Heart left ventricle (tissue), 16 donors: Measurements from ENCODE around the gene TCP1. TPM values are rescaled to one million over a fixed set of nuclear protein-coding genes. Genes with fewer than 3 reads are reported as not detected.
A peak's percentile ranks its signal among the peaks of the same experiment; 100 is the strongest.

Source experiments
- ATAC-seq, 4 donors: fragments of 200-7000 bp; cut with Tn5 transposase; one replicate each; pipeline ENCODE4 v1.9.1; 2020 to 2022; ENCODE audit warnings: moderate library complexity in 4 of 4, mild to moderate bottlenecking in 3 of 4, moderate number of reproducible peaks in 1 of 4
- DNase-seq, 5 donors: peaks; one replicate each; pipeline ENCODE4 v3.0.0-alpha.2; 2020
- H3K27ac ChIP-seq, 12 donors: fragments of 200-600 bp; sonication (generic) in 4 of 12; one replicate each; pipeline versions ENCODE4 v1.5.0 to v1.8.0; 2016 to 2022; ENCODE audit warnings: mild to moderate bottlenecking in 2 of 12
- H3K27me3 ChIP-seq, 9 donors: fragments of 200-600 bp; sonication (generic) in 2 of 9; one replicate each; pipeline versions ENCODE4 v1.5.1 to v1.8.0; 2016 to 2022; ENCODE audit warnings: mild to moderate bottlenecking in 3 of 9
- H3K36me3 ChIP-seq, 9 donors: fragments of 200-600 bp; sonication (generic) in 2 of 9; one replicate each; pipeline versions ENCODE4 v1.5.0 to v1.8.0; 2018 to 2022; ENCODE audit warnings: mild to moderate bottlenecking in 2 of 9
- H3K4me1 ChIP-seq, 12 donors: fragments of 200-600 bp; sonication (generic) in 4 of 12; one replicate each; pipeline versions ENCODE4 v1.5.0 to v1.8.0; 2016 to 2022; ENCODE audit warnings: mild to moderate bottlenecking in 3 of 12
- H3K4me3 ChIP-seq, 12 donors: fragments of 200-600 bp; sonication (generic) in 4 of 12; one replicate each; pipeline versions ENCODE4 v1.5.0 to v1.8.0; 2017 to 2022; ENCODE audit warnings: mild to moderate bottlenecking in 9 of 12, moderate library complexity in 4 of 12
- H3K9me3 ChIP-seq, 12 donors: fragments of 200-600 bp; sonication (generic) in 4 of 12; one replicate each; pipeline versions ENCODE4 v1.5.0 to v1.8.0; 2016 to 2022; ENCODE audit warnings: mild to moderate bottlenecking in 1 of 12
- POLR2A ChIP-seq, 2 donors: fragments of 450-650 bp; IDR thresholded peaks; one replicate each; pipeline ENCODE4 v1.6.1; 2017; ENCODE audit warnings: antibody characterized with exemption in 2 of 2, mild to moderate bottlenecking in 2 of 2, moderate library complexity in 2 of 2
- WGBS, 4 donors: extraction: QIAGEN DNeasy Blood & Tissue Kit in 2 of 4; methylation state at CpG; one replicate each; pipeline versions ENCODE4 v1.1.5 to v1.1.7; 2013 to 2018; 5-methylcytosine and 5-hydroxymethylcytosine counted together
- intact Hi-C, 10 donors: fragments of 100-400 bp; cut with DNase I; formaldehyde crosslinking; loops; one replicate each; pipeline versions ENCODE4 v1.11.1 to v1.14.2; 2022
- polyA plus RNA-seq, 2 donors: library from polyadenylated mRNA; stranded (reverse); fragments of 200-250 nt; gene quantifications; one replicate each; pipeline ENCODE4 v1.2.3, GENCODE V29; 2013
- total RNA-seq, 9 donors: library from RNA; depleted of rRNA in 2 of 9; stranded (reverse); fragments of >200 nt in 2 of 9; fragmentation: NEBNext Ultra II Directional in 3 of 9; extraction: Animal tissue kit (Norgen Biotek cat#: 25700) in 3 of 9; gene quantifications; one replicate each; pipeline versions ENCODE4 v1.1.0 to v1.2.4, GENCODE V29; 2016 to 2023
- TF ChIP-seq, protein P1 (sequence below), 12 donors: fragments of 200-600 bp; sonication (generic) in 4 of 12; IDR thresholded peaks; one replicate each; pipeline versions ENCODE4 v1.5.0 to v1.8.0; 2018 to 2022; ENCODE audit warnings: antibody characterized with exemption in 12 of 12, mild to moderate bottlenecking in 5 of 12
- donor health status: ischemic (EF 13 %, LVEDD 7.1; RV severe dilation, severe dysfunction).
- donor health status: healthy with polysubstance abuse.
- donor health status: DM: no; HTN: yes; CAD: no.
- donor health status: DM: no; HTN: no; CAD: no.
- donor health status: ischemic (EF 25% LVEDD 6.9; RV normal size, moderate dysfunction).
- donor health status: ischemic (EF 25% LVEDD 5.7; RV mildly dilated, moderate dysfunction).
- donor health status: healthy.
- donor health status: DM: yes; HTN: yes; CAD: no.
- donor health status: ischemic (EF 35%, LVEDD 5.7; RV mildly dilated, moderate dysfunction).
- donor health status: nonischemic (EF 11% LVEDD 7.7; RV severe dilation, severe dysfunction).
- donor health status: DM: yes; HTN: yes; CAD: no.
- donor health status: PGD.
- donor health status: ischemic (EF 29% LVEDD 5.4; RV normal size, mild dysfunction).
- donor health status: nonischemic (EF 23%, LVEDD 6.1; RV moderate dilation, normal function).

TCP1 gene
- total and polyA plus RNA-seq, 11 donors = 89.2 to 241 (median 142) TPM

DNA sequence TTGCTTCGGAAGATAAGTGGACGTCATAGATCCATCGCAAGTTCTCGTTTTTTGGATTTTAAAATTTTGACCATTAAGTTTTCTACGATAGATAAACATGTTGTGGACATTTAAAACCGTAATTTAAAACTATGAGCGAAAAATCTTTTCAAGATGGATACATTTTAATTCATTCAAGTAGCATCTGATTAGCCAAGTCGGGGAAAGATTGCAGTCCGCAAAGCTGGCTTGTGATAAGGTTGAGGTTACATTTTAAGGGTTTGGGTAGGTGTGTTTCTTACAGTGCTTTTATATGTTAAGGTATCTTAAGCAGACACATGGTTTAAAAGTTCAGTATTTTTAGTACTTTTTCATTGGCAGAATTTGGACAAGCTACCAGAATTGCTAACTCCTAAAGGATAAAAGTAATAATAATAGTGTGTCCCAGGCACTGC is 60.9 kb downstream of the TCP1 start:
- 2 to 4% (median 2%) methylated on average over 9 of the region's 9 CpGs for WGBS, 4 donors
- no peak for DNase-seq
- H3K4me3 ChIP-seq = peak overlapping the region; percentile 64 to 98 (median 92)

More for the DNA sequence above, 60.9 kb downstream of the TCP1 start:
- TF ChIP-seq, protein P1, sequence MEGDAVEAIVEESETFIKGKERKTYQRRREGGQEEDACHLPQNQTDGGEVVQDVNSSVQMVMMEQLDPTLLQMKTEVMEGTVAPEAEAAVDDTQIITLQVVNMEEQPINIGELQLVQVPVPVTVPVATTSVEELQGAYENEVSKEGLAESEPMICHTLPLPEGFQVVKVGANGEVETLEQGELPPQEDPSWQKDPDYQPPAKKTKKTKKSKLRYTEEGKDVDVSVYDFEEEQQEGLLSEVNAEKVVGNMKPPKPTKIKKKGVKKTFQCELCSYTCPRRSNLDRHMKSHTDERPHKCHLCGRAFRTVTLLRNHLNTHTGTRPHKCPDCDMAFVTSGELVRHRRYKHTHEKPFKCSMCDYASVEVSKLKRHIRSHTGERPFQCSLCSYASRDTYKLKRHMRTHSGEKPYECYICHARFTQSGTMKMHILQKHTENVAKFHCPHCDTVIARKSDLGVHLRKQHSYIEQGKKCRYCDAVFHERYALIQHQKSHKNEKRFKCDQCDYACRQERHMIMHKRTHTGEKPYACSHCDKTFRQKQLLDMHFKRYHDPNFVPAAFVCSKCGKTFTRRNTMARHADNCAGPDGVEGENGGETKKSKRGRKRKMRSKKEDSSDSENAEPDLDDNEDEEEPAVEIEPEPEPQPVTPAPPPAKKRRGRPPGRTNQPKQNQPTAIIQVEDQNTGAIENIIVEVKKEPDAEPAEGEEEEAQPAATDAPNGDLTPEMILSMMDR (IDR thresholded peaks at IDR 0.05) = no peak
- TF ChIP-seq POLR2A (IDR thresholded peaks at IDR 0.05) = no peak
- intact Hi-C loops = loop anchor here in 7 of 10 donors (5.0 kb wide), 4 partner anchors 34 to 64 kb away; partner anchors contain the start of genes TCP1 (in 4 of the 7), ACAT2 (in 1 of the 7), MRPL18 (in 1 of the 7) and SOD2 (in 1 of the 7)
- ATAC-seq = no peak
- Histone ChIP-seq H3K9me3 (no peaks in the 10 kb centered on the region), H3K27me3 (no peaks in the 10 kb centered on the region), H3K36me3 (peaks cover 0 to 10% (median 0%) of the 10 kb centered on the region in 9 donors), H3K27ac (peak overlapping the region; percentile 95 to 100 (median 99)), H3K4me1 (peaks cover 3 to 66% (median 48%) of the 10 kb centered on the region in 12 donors)

Other genes starting within 250 kb of the TCP1 start
- 1,000 to 10,000 TPM in 1 of 9 donors, 100 to 1,000 TPM in 8; 599 to 1,000 (median 741) TPM for gene SOD2, start 96.4 kb downstream of the TCP1 start, total RNA-seq
- gene SOD2, start 96.4 kb downstream of the TCP1 start, polyA plus RNA-seq = 100 to 1,000 TPM; 263 to 459 TPM
- 10 to 100 TPM; 39.0 to 70.2 (median 48.2) TPM for gene WTAP, start 62.1 kb downstream of the TCP1 start, total RNA-seq
- gene WTAP, start 62.1 kb downstream of the TCP1 start, polyA plus RNA-seq = 10 to 100 TPM; 30.7 to 75.3 TPM
- gene ACAT2, start 27.6 kb downstream of the TCP1 start, total RNA-seq = 1 to 10 TPM; 1.3 to 9.9 (median 7.3) TPM
- 10 to 100 TPM in 1 of 2 donors, 1 to 10 TPM in 1; 2.8 to 18.1 TPM for gene ACAT2, start 27.6 kb downstream of the TCP1 start, polyA plus RNA-seq
- 10 to 100 TPM; 52.4 to 91.1 (median 61.4) TPM for gene MRPL18, start 865 bp upstream of the TCP1 start, total RNA-seq
- 100 to 1,000 TPM; 114 to 145 TPM for gene MRPL18, start 865 bp upstream of the TCP1 start, polyA plus RNA-seq
- under 1 TPM in 4 of 9 donors, not detected in 5; 0.19 to 0.67 (median 0.26) TPM for gene PNLDC1, start 10.7 kb upstream of the TCP1 start, total RNA-seq
- gene PNLDC1, start 10.7 kb upstream of the TCP1 start, polyA plus RNA-seq = under 1 TPM in 1 of 2 donors, not detected in 1; 0.04 TPM
- gene MAS1, start 101.4 kb upstream of the TCP1 start, total RNA-seq = under 1 TPM in 2 of 9 donors, not detected in 7; 0.05 to 0.08 TPM
- gene MAS1, start 101.4 kb upstream of the TCP1 start, polyA plus RNA-seq = not detected
- gene IGF2R, start 179.5 kb upstream of the TCP1 start, total RNA-seq = 100 to 1,000 TPM in 2 of 9 donors, 10 to 100 TPM in 7; 49.3 to 111 (median 74.0) TPM
- gene IGF2R, start 179.5 kb upstream of the TCP1 start, polyA plus RNA-seq = 10 to 100 TPM; 15.4 to 38.0 TPM